ENCODE data around the gene BEST1. TPM values are rescaled to one million over a fixed set of nuclear protein-coding genes. Genes with fewer than 3 reads are reported as not detected.
"Not testable (repeated sequence)": the region's sequence is repeated elsewhere in the genome, so short reads cannot be mapped to it uniquely, and the experiment has no call there.

BEST1 gene
- total RNA-seq, 1 donor from 2014 or later: 1.3 TPM

GRCh38 chr11:61958590-61958989 is 8.4 kb downstream of the BEST1 start:
- DNase-seq: no peak
- no peak for ATAC-seq (ENCODE audit: poor library complexity)
- intact Hi-C loops (cut with DNase I): loop anchor here (5.0 kb wide), 1 partner anchor 146 kb away; no protein-coding TSS in a partner anchor

GRCh38 chr11:61959114-61959513 is 9.0 kb downstream of the BEST1 start:
- no peak for DNase-seq

DNA sequence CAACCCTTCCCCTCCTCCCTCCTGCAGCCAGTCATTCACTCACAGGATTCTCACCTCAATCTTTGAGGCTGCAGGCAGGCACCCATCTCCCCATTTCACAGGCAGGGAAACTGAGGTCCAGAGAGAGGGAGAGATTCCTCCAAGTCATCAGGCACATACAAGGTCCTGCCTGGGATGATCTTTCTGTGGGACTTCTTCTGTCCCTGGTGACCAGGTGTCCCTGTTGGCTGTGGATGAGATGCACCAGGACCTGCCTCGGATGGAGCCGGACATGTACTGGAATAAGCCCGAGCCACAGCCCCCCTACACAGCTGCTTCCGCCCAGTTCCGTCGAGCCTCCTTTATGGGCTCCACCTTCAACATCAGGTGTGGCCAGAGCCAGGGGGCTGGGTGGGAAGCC is 9.5 kb downstream of the BEST1 start:
- intact Hi-C loops (cut with DNase I): loop anchor here (5.0 kb wide), 1 partner anchor 147 kb away; no protein-coding TSS in a partner anchor
- DNase-seq (no peak), ATAC-seq (ENCODE audit: poor library complexity) (no peak)

More at GRCh38 chr11:61959114-61959513, 9.0 kb downstream of the BEST1 start:
- no peak for ATAC-seq (ENCODE audit: poor library complexity)
- intact Hi-C loops (cut with DNase I): loop anchor here (5.0 kb wide), 1 partner anchor 147 kb away; no protein-coding TSS in a partner anchor

GRCh38 chr11:61960532-61960931 is 10.4 kb downstream of the BEST1 start:
- ATAC-seq (ENCODE audit: poor library complexity) (no peak), DNase-seq (peak; percentile 26)
- intact Hi-C loops (cut with DNase I): no loop called here

DNA sequence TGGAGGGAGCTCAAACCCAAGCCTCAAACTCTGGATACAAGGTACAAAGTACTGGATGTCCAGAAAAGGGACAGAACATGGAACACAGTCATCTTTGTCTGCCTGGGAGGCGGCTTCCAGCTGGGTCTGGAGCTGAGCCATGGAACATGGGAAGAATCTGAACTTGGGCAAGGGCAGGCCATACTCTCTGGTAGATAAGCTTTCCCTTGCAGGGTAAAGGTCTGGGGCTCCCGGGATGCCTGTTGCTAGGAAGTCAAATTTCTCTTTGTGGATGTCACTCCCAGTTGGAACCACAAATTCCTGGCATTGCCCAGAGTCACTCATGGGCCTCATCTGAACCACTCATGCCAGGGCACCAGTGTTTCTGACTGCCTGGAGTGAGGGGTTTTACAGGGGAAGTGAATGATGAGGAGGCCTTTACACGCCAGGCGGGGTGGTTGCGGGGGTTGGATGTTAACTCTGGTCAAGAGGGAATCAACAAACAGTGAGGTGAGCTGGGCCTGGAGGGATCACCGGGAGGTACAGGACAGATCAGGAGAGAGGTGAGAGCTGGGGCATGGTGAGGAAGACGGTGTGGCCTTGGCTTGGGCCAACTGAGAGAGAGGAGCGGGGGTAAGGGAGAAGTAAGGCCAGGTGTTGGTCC is 11.5 kb downstream of the BEST1 start:
- ATAC-seq (ENCODE audit: poor library complexity) (peak; percentile 73), DNase-seq (peak; percentile 87)
- intact Hi-C loops (cut with DNase I): no loop called here

GRCh38 chr11:61962213-61963015 is 12.3 kb downstream of the BEST1 start:
- DNase-seq (no peak), ATAC-seq (ENCODE audit: poor library complexity) (no peak)
- intact Hi-C loops (cut with DNase I): no loop called here

DNA sequence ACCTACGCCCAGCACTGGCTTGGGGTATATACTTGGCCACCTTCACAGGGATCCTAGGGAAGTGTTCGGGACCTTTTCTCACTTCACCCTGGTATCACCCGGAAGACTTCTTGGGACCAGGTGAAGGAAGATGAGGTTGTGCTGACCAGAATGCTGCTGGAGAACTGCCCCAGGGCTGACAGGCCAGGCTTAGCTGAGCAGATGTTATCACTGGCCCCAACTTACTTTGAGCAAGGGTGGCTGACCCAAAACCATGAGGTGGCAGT is 12.8 kb downstream of the BEST1 start:
- ATAC-seq (ENCODE audit: poor library complexity) (no peak), DNase-seq (no peak)
- intact Hi-C loops (cut with DNase I): no loop called here

DNA sequence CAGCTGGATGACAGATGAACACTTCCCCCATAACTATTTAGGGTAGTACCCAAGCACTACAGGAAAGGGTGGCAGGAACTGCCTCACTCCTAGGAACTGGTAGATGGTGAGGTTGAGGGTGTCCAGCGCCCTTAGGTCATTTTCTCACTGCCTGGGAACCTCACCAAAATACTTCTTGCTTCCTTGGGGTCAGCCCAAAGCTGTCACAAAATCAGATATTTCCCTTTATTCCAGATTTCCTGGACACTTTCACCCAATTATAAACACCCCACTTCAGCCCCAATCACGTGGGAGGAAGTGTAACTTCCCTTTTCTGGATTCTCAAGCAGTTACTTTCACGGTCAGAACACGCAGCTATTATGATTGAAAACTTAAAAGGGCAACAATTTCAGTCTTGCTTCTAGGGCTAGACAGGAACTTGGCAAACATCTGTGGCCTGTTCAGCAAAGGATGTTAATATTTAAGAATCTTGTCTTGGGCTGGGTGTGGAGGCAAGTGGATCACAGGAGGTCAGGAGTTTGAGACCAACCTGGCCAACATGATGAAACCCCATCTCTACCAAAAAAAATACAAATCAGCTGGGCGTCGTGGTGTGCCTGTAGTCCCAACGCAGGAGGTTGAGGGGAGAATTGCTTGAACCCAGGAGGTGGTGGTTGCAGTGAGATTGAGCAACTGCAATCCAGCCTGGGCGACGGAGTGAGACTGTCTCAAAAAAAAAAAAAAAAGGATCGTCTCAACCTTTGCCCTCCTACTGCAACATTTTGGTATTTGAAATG is 13.3 kb downstream of the BEST1 start:
- DNase-seq (peak; percentile 33), ATAC-seq (ENCODE audit: poor library complexity) (no peak)
- intact Hi-C loops (cut with DNase I): no loop called here

DNA sequence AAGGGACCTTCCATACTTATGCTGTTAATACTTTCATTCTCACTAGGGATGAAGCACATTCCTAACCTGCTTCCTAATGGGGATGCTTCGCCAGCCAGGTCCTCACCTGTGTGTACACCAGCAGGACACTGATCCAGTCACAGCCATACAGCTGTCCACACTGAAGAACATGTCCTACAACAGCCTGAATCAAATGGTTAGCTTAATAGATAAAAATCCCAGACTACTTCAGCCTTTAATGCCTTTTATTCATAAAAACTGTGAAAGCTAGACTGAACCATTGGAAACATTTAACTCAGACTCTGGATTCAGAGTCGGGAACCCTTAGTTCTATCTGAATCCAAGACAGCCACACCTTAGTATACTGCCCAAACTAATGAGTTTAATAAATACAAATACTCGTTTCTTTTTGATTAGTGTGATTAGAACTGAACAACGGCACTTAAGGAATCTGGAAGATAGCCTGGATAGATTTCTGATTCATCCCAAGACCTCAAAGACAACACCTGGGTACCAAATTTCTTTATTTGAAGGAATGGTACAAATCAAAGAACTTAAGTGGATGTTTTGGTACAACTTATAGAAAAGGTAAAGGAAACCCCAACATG is 14.0 kb downstream of the BEST1 start:
- no peak for ATAC-seq (ENCODE audit: poor library complexity)
- no peak for DNase-seq
- intact Hi-C loops (cut with DNase I): no loop called here

DNA sequence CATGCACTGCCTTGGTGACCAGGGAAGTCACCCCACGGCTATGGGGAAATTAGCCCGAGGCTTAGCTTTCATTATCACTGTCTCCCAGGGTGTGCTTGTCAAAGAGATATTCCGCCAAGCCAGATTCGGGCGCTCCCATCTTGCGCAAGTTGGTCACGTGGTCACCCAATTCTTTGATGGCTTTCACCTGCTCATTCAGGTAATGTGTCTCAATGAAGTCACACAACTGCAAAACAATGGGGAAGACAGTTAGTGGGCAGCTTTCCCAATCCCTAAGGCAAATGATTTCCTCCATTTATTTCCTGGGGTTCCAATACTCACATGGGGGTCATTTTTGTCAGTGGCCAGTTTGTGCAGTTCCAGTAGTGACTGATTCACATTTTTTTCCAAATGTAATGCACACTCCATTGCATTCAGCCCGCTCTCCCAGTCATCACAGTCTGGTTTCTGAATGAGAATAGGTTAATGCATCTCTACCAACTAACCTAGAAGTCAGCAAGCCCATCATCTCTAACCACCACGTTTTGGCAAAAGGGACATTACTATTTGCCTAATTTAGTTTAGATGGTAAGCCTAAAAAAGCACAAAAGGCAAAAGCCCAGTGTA is 14.6 kb downstream of the BEST1 start:
- ATAC-seq (ENCODE audit: poor library complexity); intact Hi-C loops (cut with DNase I); DNase-seq: not testable (repeated sequence)

DNA sequence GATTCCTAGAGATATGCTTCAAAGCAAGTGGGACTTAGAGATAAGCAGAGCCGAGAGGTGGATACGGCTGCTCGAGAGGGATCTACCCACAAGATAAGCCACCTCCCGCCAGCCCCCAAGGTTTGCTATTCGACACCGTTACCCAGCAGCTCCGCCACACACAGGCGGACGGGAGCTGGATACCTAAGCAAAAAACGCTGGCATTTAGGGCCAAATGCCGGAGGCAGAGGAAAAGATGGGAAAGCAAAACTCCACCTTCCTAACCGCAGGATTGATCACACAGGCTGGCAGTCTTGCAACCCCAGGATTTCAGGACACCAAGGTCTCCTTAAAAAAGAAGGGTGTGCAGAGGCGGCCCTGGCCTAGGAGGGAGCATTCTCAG is 16.6 kb downstream of the BEST1 start:
- ATAC-seq (ENCODE audit: poor library complexity): no peak
- DNase-seq: no peak
- intact Hi-C loops (cut with DNase I): no loop called here

DNA sequence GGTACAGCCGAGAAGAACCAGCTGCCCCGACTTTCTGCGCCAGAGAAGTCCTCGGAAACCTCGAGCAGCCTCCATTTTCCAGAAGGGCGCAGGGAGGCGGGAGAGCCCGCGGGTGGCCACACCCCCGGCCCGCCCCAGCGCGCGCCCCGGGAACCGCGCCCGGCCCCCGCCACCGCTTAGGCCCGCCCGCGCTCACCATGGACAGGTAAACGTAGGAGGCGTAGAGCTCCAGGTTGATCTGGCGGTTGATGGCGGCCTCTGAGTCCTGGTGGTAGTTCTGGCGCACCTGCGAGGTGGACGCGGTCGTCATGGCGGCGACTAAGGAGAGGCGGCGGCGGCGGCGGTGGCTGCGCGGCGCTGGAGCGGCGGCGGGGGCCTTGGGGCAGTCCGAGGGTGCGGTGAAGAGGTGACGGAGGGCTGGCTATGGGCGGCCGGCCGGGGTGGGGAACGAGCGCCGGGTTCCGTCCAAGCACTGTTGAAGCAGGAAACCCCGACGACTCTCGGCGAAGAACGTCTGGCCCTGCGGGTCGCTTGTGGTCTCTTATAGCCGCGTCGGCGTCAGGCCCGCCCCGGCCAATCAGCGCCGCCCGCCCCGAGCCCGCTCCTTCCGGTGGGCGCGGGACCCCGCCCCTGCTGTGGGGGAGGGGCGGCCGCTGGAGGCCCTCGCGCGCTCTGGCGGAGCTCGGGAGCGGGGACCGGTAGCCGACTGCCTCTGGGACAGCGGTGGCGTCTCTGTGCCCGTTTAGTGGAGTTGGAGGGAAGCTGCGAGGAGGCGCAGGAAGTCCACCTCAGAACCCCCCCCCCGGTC is 17.2 kb downstream of the BEST1 start, which contains the start of gene FTH1:
Gene FTH1, minus strand, starts transcription at position 519 of the 808 bp plus-strand sequence. Its CDS starts 209 bp downstream, at position 310.
- DNase-seq (peak; percentile 95), ATAC-seq (ENCODE audit: poor library complexity) (peak; percentile 86)
- intact Hi-C loops (cut with DNase I): no loop called here

- intact Hi-C loops (cut with DNase I): no loop called here
- peak; percentile 0 for ATAC-seq (ENCODE audit: poor library complexity)
- peak; percentile 70 for DNase-seq
Measured at GRCh38 chr11:61967924-61968757, 18.0 kb downstream of the BEST1 start.

GRCh38 chr11:61968758-61969390 is 18.7 kb downstream of the BEST1 start:
- DNase-seq: no peak
- intact Hi-C loops (cut with DNase I): no loop called here
- ATAC-seq (ENCODE audit: poor library complexity): no peak

DNA sequence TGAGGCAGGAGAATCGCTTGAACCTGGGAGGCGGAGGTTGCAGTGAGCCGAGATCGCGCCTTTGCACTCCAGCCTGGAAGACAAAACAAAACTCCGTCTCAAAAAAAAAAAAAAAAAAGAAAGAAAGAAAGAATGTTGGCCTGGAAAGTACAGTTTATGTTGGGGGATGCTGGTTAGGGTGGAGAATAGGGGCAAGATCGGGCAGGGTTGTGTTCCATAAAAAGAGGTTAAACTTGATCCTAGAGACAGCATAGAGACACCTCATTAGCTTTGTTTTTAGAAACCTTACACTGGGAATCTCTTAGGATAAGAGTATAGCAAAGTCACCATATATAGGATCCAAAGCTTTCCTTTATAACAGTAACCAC is 19.2 kb downstream of the BEST1 start:
- no peak for ATAC-seq (ENCODE audit: poor library complexity)
- intact Hi-C loops (cut with DNase I): no loop called here

DNA sequence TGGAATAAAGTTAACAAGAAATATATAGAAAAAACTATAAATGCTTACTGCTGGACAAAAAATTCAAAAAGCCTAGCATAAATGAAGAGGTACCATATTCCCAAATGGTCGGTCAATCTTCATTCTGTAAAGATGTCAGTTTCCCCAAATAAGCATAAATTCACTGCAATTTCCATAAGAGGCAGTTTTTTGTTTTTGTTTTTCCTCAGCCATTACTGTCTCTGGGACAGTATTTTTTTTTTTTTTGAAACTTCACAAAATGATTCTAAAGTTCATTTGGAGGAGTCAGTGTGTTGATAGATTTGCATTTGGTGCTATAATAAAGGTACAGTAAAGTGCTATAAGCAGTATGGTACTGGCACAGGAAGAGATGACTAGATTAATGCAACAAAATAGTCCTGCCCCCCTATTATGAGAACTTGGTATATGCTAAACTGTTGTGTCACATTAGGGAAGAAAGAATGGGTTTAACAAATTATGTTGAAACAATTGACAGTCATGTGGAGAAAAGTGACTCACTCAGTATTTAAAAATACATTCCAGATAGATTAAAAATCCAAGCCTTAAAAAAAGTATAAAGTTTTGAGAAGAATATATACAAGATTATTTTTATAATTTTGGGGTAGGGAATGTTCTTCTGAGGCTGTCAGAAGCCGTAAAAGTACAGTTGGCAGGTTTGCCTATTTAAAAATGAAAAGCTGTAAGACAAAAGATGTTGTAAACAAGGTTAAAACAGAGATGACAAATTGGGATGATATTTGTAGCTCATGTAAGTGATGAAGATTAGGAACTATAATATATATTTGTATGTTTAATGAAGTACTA is 19.9 kb downstream of the BEST1 start:
- DNase-seq: no peak
- ATAC-seq (ENCODE audit: poor library complexity): no peak
- intact Hi-C loops (cut with DNase I): no loop called here

More for the DNA sequence above, 19.2 kb downstream of the BEST1 start:
- no peak for DNase-seq

All from Right ventricle myocardium superior (tissue), 1 donor.